Measurements from ENCODE around the gene FAM50B. TPM values are rescaled to one million over a fixed set of nuclear protein-coding genes. Genes with fewer than 3 reads are reported as not detected.

The FAM50B gene
- total and polyA plus RNA-seq, 4 donors, result 8.8 to 12.3 (median 11.1) TPM

- peak; percentile 76 to 91 for TF ChIP-seq RXRA (IDR thresholded peaks at IDR 0.05)
- no peak for TF ChIP-seq CTCF (IDR thresholded peaks at IDR 0.05; ENCODE audit: low read depth, low read length, missing input control)
- peak; percentile 21 for TF ChIP-seq YY1 (IDR thresholded peaks at IDR 0.05)
- TF ChIP-seq HNF4A (conservative IDR thresholded peaks at IDR 0.05), result peak; percentile 74 to 87
- TF ChIP-seq RAD21 (IDR thresholded peaks at IDR 0.05), result peak; percentile 36 to 43
- TF ChIP-seq JUND (IDR thresholded peaks at IDR 0.05), result peak in 1 of 2 donors; percentile 36
- peak in 1 of 2 donors; percentile 49 for TF ChIP-seq EGR1 (IDR thresholded peaks at IDR 0.05; ENCODE audit: low read depth in 2 of 2)
- TF ChIP-seq ATF3 (IDR thresholded peaks at IDR 0.05), result no peak
- peak; percentile 37 for TF ChIP-seq HNF4G (IDR thresholded peaks at IDR 0.05)
- TF ChIP-seq FOXA2 (IDR thresholded peaks at IDR 0.05), result peak; percentile 40
- TF ChIP-seq SP1 (IDR thresholded peaks at IDR 0.05), result peak; percentile 67
- TF ChIP-seq MAX (IDR thresholded peaks at IDR 0.05), result peak; percentile 67
- TF ChIP-seq GABPA (IDR thresholded peaks at IDR 0.05 in 1 of 2, conservative IDR thresholded peaks at IDR 0.05 in 1 of 2), result no peak
- Histone ChIP-seq H3K4me3 (ENCODE audit: low read depth in 1 of 3, low read length in 3 of 3) (no peak overlapping the region), H3K27ac (ENCODE audit: low read depth in 1 of 2, low read length in 2 of 2) (peak overlapping the region; percentile 44 to 66), H3K27me3 (ENCODE audit: control insufficient read depth in 4 of 4, insufficient read depth in 4 of 4, low read length in 3 of 4) (no peaks in the 10 kb centered on the region), H3K9ac (ENCODE audit: low read depth in 1 of 2, low read length in 2 of 2) (no peak overlapping the region), H3K4me1 (ENCODE audit: control insufficient read depth in 4 of 4, insufficient read depth in 4 of 4, low read length in 3 of 4) (peaks cover 0 to 14% (median 5%) of the 10 kb centered on the region in 4 donors), H3K36me3 (ENCODE audit: control insufficient read depth in 4 of 4, insufficient read depth in 3 of 4, low read depth in 1 of 4, low read length in 3 of 4) (no peaks in the 10 kb centered on the region), H3K9me3 (ENCODE audit: control insufficient read depth in 4 of 4, low read length in 3 of 4) (no peaks in the 10 kb centered on the region)
- no peak for DNase-seq (ENCODE audit: low spot score)
- WGBS, result 48% methylated on average over 6 of the region's 6 CpGs
Measured at GRCh38 chr6:3856576-3856975, 7.4 kb downstream of the FAM50B start.

- peaks cover 0 to 14% (median 5%) of the 10 kb centered on the region in 4 donors for H3K4me1 ChIP-seq (ENCODE audit: control insufficient read depth in 4 of 4, insufficient read depth in 4 of 4, low read length in 3 of 4)
- no peak overlapping the region for H3K9ac ChIP-seq (ENCODE audit: low read depth in 1 of 2, low read length in 2 of 2)
- H3K9me3 ChIP-seq (ENCODE audit: control insufficient read depth in 4 of 4, low read length in 3 of 4), result no peaks in the 10 kb centered on the region
- DNase-seq (ENCODE audit: low spot score), result peak; percentile 9
- no peaks in the 10 kb centered on the region for H3K27me3 ChIP-seq (ENCODE audit: control insufficient read depth in 4 of 4, insufficient read depth in 4 of 4, low read length in 3 of 4)
- 51% methylated on average over 14 of the region's 14 CpGs for WGBS
- no peak overlapping the region for H3K4me3 ChIP-seq (ENCODE audit: low read depth in 1 of 3, low read length in 3 of 3)
- H3K36me3 ChIP-seq (ENCODE audit: control insufficient read depth in 4 of 4, insufficient read depth in 3 of 4, low read depth in 1 of 4, low read length in 3 of 4), result no peaks in the 10 kb centered on the region
- peak overlapping the region; percentile 63 to 71 for H3K27ac ChIP-seq (ENCODE audit: low read depth in 1 of 2, low read length in 2 of 2)
- peak; percentile 36 to 55 for TF ChIP-seq RAD21 (IDR thresholded peaks at IDR 0.05)
- no peak for TF ChIP-seq GABPA (IDR thresholded peaks at IDR 0.05 in 1 of 2, conservative IDR thresholded peaks at IDR 0.05 in 1 of 2)
- no peak for TF ChIP-seq HNF4G (IDR thresholded peaks at IDR 0.05)
- peak; percentile 16 for TF ChIP-seq ATF3 (IDR thresholded peaks at IDR 0.05)
- TF ChIP-seq FOXA1 (IDR thresholded peaks at IDR 0.05), result peak; percentile 57
- peak in 1 of 2 donors; percentile 83 for TF ChIP-seq EGR1 (IDR thresholded peaks at IDR 0.05; ENCODE audit: low read depth in 2 of 2)
- peak; percentile 45 for TF ChIP-seq YY1 (IDR thresholded peaks at IDR 0.05)
- no peak for TF ChIP-seq CTCF (IDR thresholded peaks at IDR 0.05; ENCODE audit: low read depth, low read length, missing input control)
- no peak for TF ChIP-seq REST (IDR thresholded peaks at IDR 0.05)
- no peak for TF ChIP-seq TAF1 (conservative IDR thresholded peaks at IDR 0.05)
- peak; percentile 36 for TF ChIP-seq ZBTB33 (IDR thresholded peaks at IDR 0.05)
- peak; percentile 64 for TF ChIP-seq FOXA2 (IDR thresholded peaks at IDR 0.05)
- peak in 1 of 2 donors; percentile 75 for TF ChIP-seq JUND (IDR thresholded peaks at IDR 0.05)
- TF ChIP-seq MAX (IDR thresholded peaks at IDR 0.05), result peak; percentile 91
- no peak for TF ChIP-seq NR2F2 (IDR thresholded peaks at IDR 0.05)
- peak; percentile 80 for TF ChIP-seq SP1 (IDR thresholded peaks at IDR 0.05)
Measured at GRCh38 chr6:3857468-3858456, 8.6 kb downstream of the FAM50B start.
